ENCODE data around the gene VPREB3.
A peak's percentile ranks its signal among the peaks of the same experiment; 100 is the strongest.
"Not testable (repeated sequence)": the region's sequence is repeated elsewhere in the genome, so short reads cannot be mapped to it uniquely, and the experiment has no call there.

The VPREB3 gene

GRCh38 chr22:23763954-23764353 lies 9.7 kb upstream of the VPREB3 start:
- DNase-seq = no peak

DNA sequence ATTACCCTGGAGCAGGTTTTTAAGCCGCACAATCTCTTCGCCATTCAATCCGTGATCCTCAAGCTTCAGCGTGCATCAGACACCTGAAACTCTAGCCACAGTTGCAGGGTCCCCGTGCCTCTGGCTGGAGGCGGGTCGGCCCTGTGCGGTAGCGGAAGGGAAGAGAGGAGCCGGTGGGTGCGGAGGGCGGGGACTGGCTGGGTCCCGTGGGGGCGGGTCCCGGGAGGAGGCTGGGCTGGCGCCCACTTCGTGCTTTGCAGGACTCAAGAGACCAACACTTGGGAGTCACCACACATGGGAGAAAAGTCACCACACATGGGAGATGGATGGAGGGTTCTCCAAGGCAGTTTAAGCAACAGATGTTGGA lies 9.3 kb upstream of the VPREB3 start:
- DNase-seq = peak; percentile 50

GRCh38 chr22:23762842-23763578 lies 8.8 kb upstream of the VPREB3 start, which contains the start of gene C22orf15:
TSS of gene C22orf15 (plus strand) at chr22:23762990. CDS start at chr22:23763307, 317 bp downstream.
- peak; percentile 66 for DNase-seq

DNA sequence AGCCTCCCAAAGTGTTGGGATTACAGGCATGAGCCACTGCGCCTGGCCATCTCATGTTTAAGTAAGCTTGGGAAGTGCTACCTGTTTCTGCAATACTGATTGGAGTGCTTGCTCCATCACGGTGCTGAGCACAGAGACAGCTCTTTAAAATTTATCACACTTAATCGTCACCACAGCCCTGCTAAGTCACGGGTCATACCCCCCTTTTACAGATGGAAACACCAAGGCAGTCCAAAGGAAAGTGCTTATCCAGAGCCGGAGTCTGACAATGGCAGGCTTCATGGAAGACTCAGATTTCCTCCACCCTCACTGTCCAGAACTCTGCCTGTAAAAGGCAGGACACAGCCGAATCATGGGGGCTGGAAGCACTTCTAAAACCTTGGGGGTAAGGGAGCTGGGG lies 5.8 kb upstream of the VPREB3 start:
- no peak for DNase-seq

GRCh38 chr22:23759566-23759965 lies 5.3 kb upstream of the VPREB3 start:
- DNase-seq = no peak

DNA sequence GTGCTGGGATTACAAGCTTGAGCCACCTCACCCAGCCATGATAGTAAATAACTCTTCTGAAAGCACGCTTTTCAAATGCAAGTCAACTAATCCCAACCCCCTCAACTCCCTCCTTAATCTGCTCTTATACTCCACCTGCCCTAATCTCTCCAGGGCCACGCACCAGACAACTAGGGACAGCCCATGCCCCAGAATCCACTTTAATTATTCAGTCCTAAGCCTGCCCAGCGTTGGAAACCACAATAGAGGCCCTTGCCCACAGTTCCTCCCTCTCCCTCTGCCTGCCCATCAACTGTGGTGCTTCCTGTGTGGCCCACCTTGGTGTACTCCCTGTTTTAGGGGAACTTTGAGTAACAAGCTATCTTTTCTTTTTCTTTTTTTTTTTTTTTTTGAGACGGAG lies 2.7 kb upstream of the VPREB3 start:
- DNase-seq = no peak

DNA sequence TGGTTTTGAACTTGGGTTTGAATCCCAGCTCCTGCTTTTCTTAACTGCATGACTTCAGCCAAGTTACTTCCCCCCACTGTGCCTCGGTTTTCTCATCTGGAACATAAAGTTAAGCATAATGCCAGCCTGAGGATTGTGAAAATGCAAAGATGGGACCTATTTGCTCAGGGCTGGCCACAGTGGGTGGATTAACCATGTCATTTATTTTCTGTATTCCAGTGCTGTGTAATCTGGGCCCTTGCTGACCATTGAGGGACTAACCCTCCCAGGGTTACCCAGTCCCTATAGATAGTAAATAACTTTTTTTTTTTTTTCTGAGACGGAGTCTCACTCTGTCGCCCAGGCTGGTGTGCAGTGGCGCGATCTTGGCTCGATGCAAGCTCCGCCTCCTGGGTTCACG lies 1.5 kb upstream of the VPREB3 start:
- no peak for DNase-seq

DNA sequence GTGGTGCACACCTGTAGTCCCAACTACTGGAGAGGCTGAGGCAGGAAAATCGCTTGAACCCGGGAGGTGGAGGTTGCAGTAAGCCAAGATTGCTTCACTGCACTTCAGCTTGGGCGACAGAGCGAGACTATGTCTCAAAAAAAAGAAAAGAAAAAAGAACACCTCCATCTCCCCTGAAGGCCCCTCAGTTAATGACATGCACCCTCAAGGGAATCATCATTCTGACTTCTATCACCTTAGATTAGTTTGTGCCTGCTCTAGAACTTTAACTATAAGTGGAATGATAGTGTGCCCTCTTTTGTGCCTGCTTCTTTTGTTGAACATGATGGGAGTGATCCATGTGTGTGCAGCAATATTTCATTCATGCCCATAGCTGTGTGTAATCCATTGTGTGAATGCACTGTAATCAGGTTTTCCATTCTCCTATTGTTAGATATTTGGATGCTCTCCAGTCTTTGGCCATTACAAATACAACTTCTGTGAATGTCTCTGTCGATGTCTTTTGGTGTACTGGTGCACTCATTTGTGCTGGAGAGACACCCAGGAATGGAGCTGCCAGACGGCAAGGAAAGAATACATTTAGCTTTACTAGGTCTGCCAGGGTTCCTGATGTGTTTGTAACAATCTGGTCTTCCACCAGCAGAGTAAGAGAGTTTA lies 883 bp upstream of the VPREB3 start:
- no peak for DNase-seq

DNA sequence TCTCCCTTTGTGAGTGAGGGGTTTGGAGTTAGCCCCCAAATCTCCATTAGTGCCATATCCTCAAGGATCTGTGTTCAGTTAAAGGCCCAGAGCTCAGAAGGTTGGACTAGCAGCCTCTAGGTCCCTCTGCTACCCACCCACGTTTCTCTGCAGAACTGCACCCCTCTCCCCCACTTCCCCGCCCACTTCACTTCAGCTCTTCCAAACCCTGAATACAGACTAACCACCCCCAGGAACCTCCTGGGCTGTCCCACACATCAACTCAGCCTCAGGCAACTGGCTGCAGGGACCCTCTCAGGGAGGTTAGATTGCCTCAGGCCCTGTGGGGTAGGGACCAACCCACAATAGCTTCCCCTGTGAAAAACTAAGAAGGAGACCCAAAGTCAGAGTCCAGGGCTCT lies 840 bp downstream of the VPREB3 start:
- DNase-seq = no peak

- no peak for DNase-seq
Observed at GRCh38 chr22:23752750-23753149, 1.5 kb downstream of the VPREB3 start.

DNA sequence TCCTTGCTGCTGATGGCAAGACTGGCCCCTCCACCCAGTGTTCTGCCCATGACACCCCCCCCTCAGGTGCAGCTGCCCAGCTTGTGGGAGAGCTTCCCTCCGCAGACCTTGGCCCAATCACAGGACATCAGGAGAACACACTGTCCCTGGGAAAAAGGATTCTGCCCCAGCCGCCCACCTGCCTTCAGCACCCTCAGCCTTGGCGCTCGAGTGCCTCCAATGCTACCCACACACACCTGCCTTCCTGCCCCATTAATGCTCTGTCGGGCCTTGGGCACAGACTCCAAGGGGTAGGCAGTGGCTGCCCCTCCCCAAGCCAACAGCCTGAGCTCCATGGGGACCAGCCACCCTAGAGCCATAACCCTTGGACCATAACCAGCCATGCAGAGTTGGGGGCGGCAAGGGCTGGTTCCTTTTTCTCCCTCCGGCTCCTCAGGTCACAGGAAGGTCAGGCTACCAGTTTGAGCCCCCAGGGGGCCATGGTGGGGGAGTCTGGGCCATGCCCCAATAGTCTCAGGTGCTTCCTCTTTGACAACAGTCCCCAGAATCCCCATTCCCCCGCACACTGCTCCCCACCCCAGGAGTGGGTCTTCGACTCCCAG lies 2.0 kb downstream of the VPREB3 start:
- no peak for DNase-seq

DNA sequence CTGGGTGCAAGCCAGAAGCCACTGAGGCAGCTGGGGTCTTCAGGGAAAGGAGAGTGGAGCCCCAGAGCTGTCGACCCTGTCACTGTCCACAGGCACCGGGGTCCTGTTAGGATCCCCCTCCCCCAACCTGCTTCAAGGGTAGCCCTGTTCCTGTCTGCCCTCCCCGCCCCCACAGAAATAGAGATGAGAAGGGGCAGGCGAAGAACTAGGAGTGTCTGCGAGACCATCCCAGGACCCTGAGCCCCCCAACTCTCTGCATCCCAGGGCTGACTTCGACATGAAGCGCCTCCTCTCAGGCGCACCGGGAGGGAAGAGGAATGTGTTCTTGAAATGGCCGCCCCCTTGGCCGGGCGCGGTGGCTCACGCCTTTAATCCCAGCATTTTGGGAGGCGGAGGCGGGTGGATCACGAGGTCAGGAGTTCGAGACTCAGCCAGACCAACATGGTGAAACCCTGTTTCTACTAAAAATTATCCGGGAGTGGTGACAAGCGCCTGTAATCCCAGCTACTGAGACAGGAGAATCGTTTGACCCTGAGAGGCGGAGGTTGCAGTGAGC lies 2.7 kb downstream of the VPREB3 start:
- no peak for DNase-seq

GRCh38 chr22:23750714-23751440 lies 3.3 kb downstream of the VPREB3 start, which contains the start of gene ZNF70:
TSS of gene ZNF70 (minus strand) at chr22:23751112. CDS start at chr22:23745140, 5,972 bp downstream.
- DNase-seq = peak; percentile 94

- DNase-seq = no peak
Observed at GRCh38 chr22:23750367-23750713, 3.9 kb downstream of the VPREB3 start.

GRCh38 chr22:23749841-23750301 lies 4.4 kb downstream of the VPREB3 start:
- DNase-seq = no peak

- DNase-seq = no peak
Observed at GRCh38 chr22:23745791-23746190, 8.4 kb downstream of the VPREB3 start.

GRCh38 chr22:23744485-23744884 lies 9.7 kb downstream of the VPREB3 start:
- DNase-seq = no peak

GRCh38 chr22:23744001-23744400 lies 10.2 kb downstream of the VPREB3 start:
- no peak for DNase-seq

- no peak for DNase-seq
Observed at GRCh38 chr22:23743303-23743705, 10.9 kb downstream of the VPREB3 start.

GRCh38 chr22:23742505-23743264 lies 11.5 kb downstream of the VPREB3 start:
- no peak for DNase-seq

GRCh38 chr22:23737696-23738095 lies 16.5 kb downstream of the VPREB3 start:
- no peak for DNase-seq

DNA sequence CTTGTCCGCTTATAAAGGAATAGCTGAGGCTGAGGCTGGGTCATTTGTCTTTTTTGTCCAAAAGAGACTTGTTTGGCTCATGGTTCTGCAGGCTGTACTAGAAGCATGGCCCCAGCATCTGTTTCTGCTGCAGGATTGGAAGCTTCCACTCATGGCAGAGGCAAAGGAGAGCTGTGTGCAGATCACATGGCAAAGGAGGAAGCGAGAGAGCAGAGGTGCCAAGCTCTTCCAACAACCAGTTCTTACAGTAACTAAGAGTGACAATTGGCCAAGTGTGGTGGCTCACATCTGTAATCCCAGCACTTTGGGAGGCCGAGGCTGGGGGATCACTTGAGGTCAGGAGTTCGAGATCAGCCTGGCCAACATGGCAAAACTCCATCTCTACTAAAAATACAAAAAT lies 26.1 kb downstream of the VPREB3 start:
- DNase-seq = not testable (repeated sequence)
